Measurements from ENCODE around the gene PITPNC1. TPM values are rescaled to one million over a fixed set of nuclear protein-coding genes. Genes with fewer than 3 reads are reported as not detected.

The PITPNC1 gene
- total RNA-seq, 1 experiment from 2014 or later: 23.1 TPM

DNA sequence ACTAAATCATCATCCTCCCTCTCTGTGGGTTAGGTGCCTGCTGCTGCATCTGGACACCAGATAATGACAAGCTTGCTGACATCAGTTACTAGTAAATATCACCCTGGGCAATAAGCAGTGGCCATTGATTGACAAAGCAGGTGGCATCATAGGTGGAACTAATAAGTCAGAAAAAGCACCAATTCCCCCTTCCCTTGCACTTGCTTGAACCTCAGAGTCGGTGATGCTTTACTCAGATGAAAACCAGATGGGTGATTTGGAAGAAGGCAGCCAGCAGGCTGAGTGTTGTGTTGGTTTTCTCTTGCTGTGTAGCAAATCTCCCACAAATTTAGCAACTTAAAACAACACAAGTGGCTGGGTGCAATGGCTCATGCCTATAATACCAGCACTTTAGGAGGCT is 193.7 kb downstream of the PITPNC1 start:
- Histone ChIP-seq H3K4me3 (ENCODE audit: low read length) (no peak overlapping the region), H3K27ac (ENCODE audit: low read length) (no peak overlapping the region), H3K4me1 (ENCODE audit: insufficient read depth, low read length) (no peaks in the 10 kb centered on the region), H3K36me3 (ENCODE audit: low read depth, low read length) (no peaks in the 10 kb centered on the region), H3F3A (ENCODE audit: low read length, unreplicated experiment) (no peaks in the 10 kb centered on the region), H3K9ac (ENCODE audit: low read length) (no peak overlapping the region), H3K9me3 (ENCODE audit: low read length) (no peaks in the 10 kb centered on the region), H3K9me2 (replicated peaks; ENCODE audit: low read length) (no peaks in the 10 kb centered on the region), H2AFZ (ENCODE audit: low read length) (no peak overlapping the region), H3K4me2 (ENCODE audit: low read length) (no peak overlapping the region), H3K27me3 (ENCODE audit: low read length) (no peaks in the 10 kb centered on the region), H4K20me1 (ENCODE audit: low read length) (no peaks in the 10 kb centered on the region), H3K79me2 (ENCODE audit: low read length) (no peaks in the 10 kb centered on the region)
- intact Hi-C loops (cut with micrococcal nuclease): no loop called here
- DNase-seq (no peak), ATAC-seq (no peak)
- ChIA-PET POLR2A (ENCODE audit: unreplicated experiment) (no interaction called here), CTCF (no interaction called here)
- no TSS peak for BruUV-seq (replicated peaks)
- no peak for TF ChIP-seq EZH2 (IDR thresholded peaks at IDR 0.05; ENCODE audit: low read length, unreplicated experiment)
- no peak for TF ChIP-seq EZH2phosphoT487 (IDR thresholded peaks at IDR 0.05; ENCODE audit: borderline replicate concordance, low read length)
- TF ChIP-seq, protein P1, sequence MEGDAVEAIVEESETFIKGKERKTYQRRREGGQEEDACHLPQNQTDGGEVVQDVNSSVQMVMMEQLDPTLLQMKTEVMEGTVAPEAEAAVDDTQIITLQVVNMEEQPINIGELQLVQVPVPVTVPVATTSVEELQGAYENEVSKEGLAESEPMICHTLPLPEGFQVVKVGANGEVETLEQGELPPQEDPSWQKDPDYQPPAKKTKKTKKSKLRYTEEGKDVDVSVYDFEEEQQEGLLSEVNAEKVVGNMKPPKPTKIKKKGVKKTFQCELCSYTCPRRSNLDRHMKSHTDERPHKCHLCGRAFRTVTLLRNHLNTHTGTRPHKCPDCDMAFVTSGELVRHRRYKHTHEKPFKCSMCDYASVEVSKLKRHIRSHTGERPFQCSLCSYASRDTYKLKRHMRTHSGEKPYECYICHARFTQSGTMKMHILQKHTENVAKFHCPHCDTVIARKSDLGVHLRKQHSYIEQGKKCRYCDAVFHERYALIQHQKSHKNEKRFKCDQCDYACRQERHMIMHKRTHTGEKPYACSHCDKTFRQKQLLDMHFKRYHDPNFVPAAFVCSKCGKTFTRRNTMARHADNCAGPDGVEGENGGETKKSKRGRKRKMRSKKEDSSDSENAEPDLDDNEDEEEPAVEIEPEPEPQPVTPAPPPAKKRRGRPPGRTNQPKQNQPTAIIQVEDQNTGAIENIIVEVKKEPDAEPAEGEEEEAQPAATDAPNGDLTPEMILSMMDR (conservative IDR thresholded peaks at IDR 0.05; ENCODE audit: low read depth, low read length): no peak

GRCh38 chr17:67571478-67571877 is 194.4 kb downstream of the PITPNC1 start:
- POLR2A ChIA-PET (ENCODE audit: unreplicated experiment): no interaction called here

GRCh38 chr17:67573987-67574657 is 197.0 kb downstream of the PITPNC1 start:
- no peak overlapping the region for H3K9ac ChIP-seq (ENCODE audit: low read length)
- no peaks in the 10 kb centered on the region for H3K36me3 ChIP-seq (ENCODE audit: low read depth, low read length)
- H3K27me3 ChIP-seq (ENCODE audit: low read length): no peaks in the 10 kb centered on the region
- BruUV-seq (replicated peaks): no TSS peak
- ATAC-seq: peak; percentile 27; the same call in 1 of the 2 replicates
- DNase-seq: peak; percentile 15
- no peak overlapping the region for H3K27ac ChIP-seq (ENCODE audit: low read length)
- no peaks in the 10 kb centered on the region for H3K79me2 ChIP-seq (ENCODE audit: low read length)
- TF ChIP-seq, protein P1 (conservative IDR thresholded peaks at IDR 0.05; ENCODE audit: low read depth, low read length): no peak
- no peak for TF ChIP-seq EZH2phosphoT487 (IDR thresholded peaks at IDR 0.05; ENCODE audit: borderline replicate concordance, low read length)
- no peak for TF ChIP-seq EZH2 (IDR thresholded peaks at IDR 0.05; ENCODE audit: low read length, unreplicated experiment)
- no peaks in the 10 kb centered on the region for H3K4me1 ChIP-seq (ENCODE audit: insufficient read depth, low read length)
- H3K9me3 ChIP-seq (ENCODE audit: low read length): no peaks in the 10 kb centered on the region
- no peak overlapping the region for H3K4me3 ChIP-seq (ENCODE audit: low read length)
- H3K9me2 ChIP-seq (replicated peaks; ENCODE audit: low read length): no peaks in the 10 kb centered on the region
- no peak overlapping the region for H2AFZ ChIP-seq (ENCODE audit: low read length)
- ChIA-PET POLR2A (ENCODE audit: unreplicated experiment) (no interaction called here), CTCF (no interaction called here)
- H3F3A ChIP-seq (ENCODE audit: low read length, unreplicated experiment): no peaks in the 10 kb centered on the region
- no peaks in the 10 kb centered on the region for H4K20me1 ChIP-seq (ENCODE audit: low read length)
- intact Hi-C loops (cut with micrococcal nuclease): no loop called here
- no peak overlapping the region for H3K4me2 ChIP-seq (ENCODE audit: low read length)

More at GRCh38 chr17:67571478-67571877, 194.4 kb downstream of the PITPNC1 start:
- Histone ChIP-seq H3K79me2 (ENCODE audit: low read length) (no peaks in the 10 kb centered on the region), H2AFZ (ENCODE audit: low read length) (no peak overlapping the region), H3K9me3 (ENCODE audit: low read length) (no peaks in the 10 kb centered on the region), H3K4me1 (ENCODE audit: insufficient read depth, low read length) (no peaks in the 10 kb centered on the region), H3K27me3 (ENCODE audit: low read length) (no peaks in the 10 kb centered on the region), H3K36me3 (ENCODE audit: low read depth, low read length) (no peaks in the 10 kb centered on the region), H3K27ac (ENCODE audit: low read length) (no peak overlapping the region), H3K4me2 (ENCODE audit: low read length) (no peak overlapping the region), H3K9me2 (replicated peaks; ENCODE audit: low read length) (no peaks in the 10 kb centered on the region), H4K20me1 (ENCODE audit: low read length) (no peaks in the 10 kb centered on the region), H3F3A (ENCODE audit: low read length, unreplicated experiment) (no peaks in the 10 kb centered on the region), H3K4me3 (ENCODE audit: low read length) (no peak overlapping the region), H3K9ac (ENCODE audit: low read length) (no peak overlapping the region)
- CTCF ChIA-PET: interaction anchor here (0.6 kb wide), 1 partner anchor 18 kb away, joined by 3 read pairs; no protein-coding TSS in a partner anchor
- DNase-seq (no peak), ATAC-seq (no peak)
- intact Hi-C loops (cut with micrococcal nuclease): no loop called here
- BruUV-seq (replicated peaks): no TSS peak
- TF ChIP-seq, protein P1 (conservative IDR thresholded peaks at IDR 0.05; ENCODE audit: low read depth, low read length): no peak
- no peak for TF ChIP-seq EZH2 (IDR thresholded peaks at IDR 0.05; ENCODE audit: low read length, unreplicated experiment)
- no peak for TF ChIP-seq EZH2phosphoT487 (IDR thresholded peaks at IDR 0.05; ENCODE audit: borderline replicate concordance, low read length)

Measured in PC-3 (cell line).